HepG2 (cell line): ENCODE measurements around the gene NDRG2. TPM values are rescaled to one million over a fixed set of nuclear protein-coding genes. Genes with fewer than 3 reads are reported as not detected.

Experiments used
- ATAC-seq: fragments of 200-7000 bp; cut with Tn5 transposase; 3 replicates; pipeline ENCODE4 v1.9.1; 2020; ENCODE audit warnings: mild to moderate bottlenecking, moderate library complexity
- BruUV-seq: library from RNA; stranded (reverse); fragments of 400-500 nt; replicated peaks from 2 replicates; lab custom pipeline; 2021; lab: Mats Ljungman, UMichigan
- CTCF ChIA-PET: fragments of 300-600 bp; formaldehyde crosslinking; extraction: SDS; loops from one replicate; lab custom pipeline; 2021; ENCODE audit warnings: low total read pairs, inconsistent platforms, low intra/inter-chr PET ratio; lab: Yijun Ruan, JAX
- POLR2A ChIA-PET: fragments of 350-600 bp; sonication (Branson Sonifier 250); formaldehyde crosslinking; loops from one replicate; lab custom pipeline; 2020; ENCODE audit warnings: antibody characterized with exemption, inconsistent platforms; lab: Yijun Ruan, JAX
- DNase-seq: peaks from one replicate; pipeline ENCODE4 v3.0.0-alpha.2; 2015; ENCODE audit warnings: low spot score
- FAIRE-seq: peaks from 3 replicates; lab custom pipeline; 2011; peaks lifted over from hg19 to GRCh38; lab: Jason Lieb, UNC
- H2AFZ ChIP-seq: one replicate; pipeline ENCODE4 v1.6.1; 2011; ENCODE audit warnings: low read length, inconsistent platforms
- H3K27ac ChIP-seq: fragments of 300-600 bp; 3 replicates; pipeline ENCODE4 v1.8.0; 2011; ENCODE audit warnings: mixed run types, mild to moderate bottlenecking, mixed read lengths, low read length, inconsistent platforms; ENCODE audit not compliant: insufficient read depth; ENCODE audit errors: extremely low read length
- H3K27me3 ChIP-seq, 2 experiments: fragments of 200-600 bp in 1 of 2; 2 replicates in 1 of 2; 3 replicates in 1 of 2; pipeline versions ENCODE4 v1.6.0 to v1.8.0; 2011; ENCODE audit warnings: low read length in 2 of 2, mild to moderate bottlenecking in 2 of 2, moderate library complexity in 2 of 2, inconsistent platforms in 1 of 2; ENCODE audit not compliant: insufficient read depth in 2 of 2, control insufficient read depth in 1 of 2
- H3K36me3 ChIP-seq, 2 experiments: fragments of 200-600 bp in 1 of 2; replicated peaks in 1 of 2; 2 replicates in 1 of 2; 3 replicates in 1 of 2; pipeline versions ENCODE4 v1.5.1 to v1.8.0; 2011; ENCODE audit warnings: low read length in 2 of 2, inconsistent platforms in 1 of 2; ENCODE audit not compliant: insufficient read depth in 2 of 2, control insufficient read depth in 1 of 2
- H3K4me1 ChIP-seq: 2 replicates; pipeline ENCODE4 v1.5.1; 2012; ENCODE audit warnings: low read length, inconsistent platforms; ENCODE audit not compliant: insufficient read depth
- H3K4me2 ChIP-seq: 2 replicates; pipeline ENCODE4 v1.6.0; 2011; ENCODE audit warnings: low read depth, low read length, inconsistent platforms
- H3K4me3 ChIP-seq, 3 experiments: fragments of 200-600 bp in 1 of 3; sonication (generic), shearing (Covaris generic) in 1 of 3; replicated peaks in 1 of 3; 2 replicates each; pipeline ENCODE4 v1.5.1; 2011 to 2016; ENCODE audit warnings: low read length in 3 of 3, inconsistent platforms in 2 of 3, low read depth in 2 of 3, mild to moderate bottlenecking in 2 of 3, control low read depth in 1 of 3, mixed read lengths in 1 of 3; ENCODE audit not compliant: insufficient read depth in 1 of 3
- H3K79me2 ChIP-seq: one replicate; pipeline ENCODE4 v1.6.1; 2011; ENCODE audit warnings: low read length, inconsistent platforms; ENCODE audit not compliant: insufficient read depth
- H3K9ac ChIP-seq: 2 replicates; pipeline ENCODE4 v1.6.0; 2011; ENCODE audit warnings: mild to moderate bottlenecking, low read depth, low read length, inconsistent platforms; ENCODE audit not compliant: insufficient read depth
- H3K9me3 ChIP-seq: 2 replicates; pipeline ENCODE4 v1.5.1; 2012; ENCODE audit warnings: mild to moderate bottlenecking, low read length
- H4K20me1 ChIP-seq: 2 replicates; pipeline ENCODE4 v1.6.0; 2011; ENCODE audit warnings: inconsistent platforms, mild to moderate bottlenecking, low read length, moderate library complexity; ENCODE audit not compliant: insufficient read depth
- CREB1 ChIP-seq, 2 experiments: fragments of 450-650 bp in 1 of 2; IDR thresholded peaks; 2 replicates each; pipeline ENCODE4 v1.6.1; 2016 to 2017; ENCODE audit warnings: control low read depth in 1 of 2, mild to moderate bottlenecking in 1 of 2, missing compliant biosample characterization in 1 of 2, missing genetic modification characterization in 1 of 2
- FOXA3 ChIP-seq: IDR thresholded peaks from 2 replicates; pipeline ENCODE4 v1.6.1; 2016; ENCODE audit warnings: missing genetic modification reagents, missing compliant biosample characterization
- HOXD1 ChIP-seq: sonication (generic); formaldehyde crosslinking; IDR thresholded peaks from 2 replicates; pipeline ENCODE4 v1.5.0; 2020; ENCODE audit warnings: missing genetic modification reagents
- SRSF4 ChIP-seq: fragments of 200-400 bp; formaldehyde crosslinking; IDR thresholded peaks from one replicate; pipeline ENCODE4 v1.6.1; 2018; ENCODE audit warnings: mild to moderate bottlenecking, low read depth, low read length, moderate library complexity; ENCODE audit not compliant: poor library complexity, severe bottlenecking
- ZKSCAN8 ChIP-seq: IDR thresholded peaks from 2 replicates; pipeline ENCODE4 v1.6.1; 2016; ENCODE audit warnings: borderline replicate concordance, missing genetic modification reagents, missing compliant biosample characterization
- ZNF224 ChIP-seq: sonication (generic); formaldehyde crosslinking; IDR thresholded peaks from 2 replicates; pipeline ENCODE4 v1.5.0; 2020; ENCODE audit warnings: mild to moderate bottlenecking, missing genetic modification reagents
- ZNF816 ChIP-seq: sonication (generic); formaldehyde crosslinking; IDR thresholded peaks from 2 replicates; pipeline ENCODE4 v1.8.0; 2022; ENCODE audit warnings: missing genetic modification reagents, mild to moderate bottlenecking, borderline replicate concordance
- WGBS: methylation state at CpG from one replicate; pipeline ENCODE4 v1.1.6; 2017; ENCODE audit warnings: low lambda C conversion rate; 5-methylcytosine and 5-hydroxymethylcytosine counted together
- in situ Hi-C: cut with HindIII; loops from 2 replicates; pipeline ENCODE4 v1.10.0; 2017; ENCODE audit warnings: low pct_unique_long_range_greater_than_20kb; ENCODE audit not compliant: extremely low pct_ligation_motif_present
- intact Hi-C: fragments of 100-400 bp; cut with micrococcal nuclease; formaldehyde crosslinking; loops from one replicate; pipeline ENCODE4 v1.10.0; 2022; ENCODE audit not compliant: unreplicated experiment
- polyA plus RNA-seq, 8 experiments: library from polyadenylated mRNA; depleted of rRNA in 3 of 8; stranded (reverse) in 7 of 8; unstranded in 1 of 8; fragments of >200 nt; fragmentation: Illumina TruSeq in 4 of 8; extraction: Trizol in 4 of 8; gene quantifications; 2 replicates each; pipeline versions ENCODE4 v1.2.1 to v1.2.3, GENCODE V29; 2011 to 2016; ENCODE audit warnings: low read depth in 4 of 8, missing spikeins in 1 of 8, mixed read lengths in 1 of 8; ENCODE audit not compliant: insufficient read depth in 1 of 8
- total RNA-seq, 5 experiments: library from RNA; depleted of rRNA; stranded (reverse); fragments of >200 nt; fragmentation: Illumina TruSeq; extraction: Trizol; gene quantifications; 2 replicates each; pipeline ENCODE4 v1.2.3, GENCODE V29; 2016; ENCODE audit warnings: low read depth in 1 of 5
- TF ChIP-seq, protein P1 (sequence below): sonication (generic); formaldehyde crosslinking; IDR thresholded peaks from 2 replicates; pipeline ENCODE4 v1.4.0; 2020; ENCODE audit warnings: missing genetic modification reagents, borderline replicate concordance
- TF ChIP-seq, protein P2 (sequence below): sonication (generic); formaldehyde crosslinking; IDR thresholded peaks from 2 replicates; pipeline ENCODE4 v1.5.1; 2020; ENCODE audit warnings: mild to moderate bottlenecking, missing genetic modification reagents, borderline replicate concordance
- TF ChIP-seq, protein P3 (sequence below): sonication (generic); formaldehyde crosslinking; IDR thresholded peaks from 2 replicates; pipeline ENCODE4 v1.8.0; 2023; ENCODE audit warnings: mild to moderate bottlenecking, missing genetic modification reagents
- TF ChIP-seq, protein P4 (sequence below): IDR thresholded peaks from 2 replicates; pipeline ENCODE4 v1.6.1; 2016; ENCODE audit warnings: missing genetic modification reagents, missing compliant biosample characterization
- TF ChIP-seq, protein P5 (sequence below): sonication (generic); formaldehyde crosslinking; conservative IDR thresholded peaks from 2 replicates; pipeline ENCODE4 v1.8.0; 2022; ENCODE audit warnings: missing genetic modification reagents

The NDRG2 gene
- total and polyA plus RNA-seq, 2 of the 13 experiments (the other 11 are each of a cell fraction or from before 2014, with no cell fraction given) = 27.2 to 189 TPM

DNA sequence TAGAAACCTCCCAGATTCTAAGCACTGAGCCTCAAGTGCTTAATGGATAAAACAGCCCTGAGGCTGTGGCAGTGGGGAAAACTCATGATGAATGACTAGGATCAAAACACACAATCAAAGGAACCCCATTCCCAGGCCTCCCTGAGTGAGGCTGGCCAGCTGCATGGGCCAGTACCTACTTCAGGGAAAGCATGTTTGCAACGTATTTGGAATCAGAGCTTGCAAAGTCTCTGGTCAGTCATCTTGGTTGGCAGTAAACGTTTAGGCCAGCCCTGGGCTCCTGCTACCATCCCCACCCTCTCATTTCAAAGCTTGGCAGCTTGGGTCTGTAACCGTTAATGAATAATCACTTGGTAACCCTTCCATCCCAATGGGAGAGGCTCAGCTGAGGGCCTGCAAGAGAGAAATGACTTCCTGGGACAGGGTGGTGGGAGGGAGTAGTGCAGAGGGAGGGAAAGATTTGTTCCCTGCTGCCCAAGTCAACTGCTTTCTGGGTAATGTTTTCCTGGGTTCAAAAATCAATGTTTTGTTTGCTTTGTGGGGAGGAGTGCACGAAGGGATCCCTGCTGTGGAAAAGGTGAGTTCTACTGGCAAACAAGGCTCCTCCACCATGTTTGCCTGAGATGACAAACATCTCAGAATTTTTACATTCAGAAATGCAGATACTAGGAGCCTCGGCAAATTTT, 30.7 kb upstream of the NDRG2 start:
- BruUV-seq = TSS peak; percentile 86
- no peak overlapping the region for H2AFZ ChIP-seq
- POLR2A ChIA-PET = interaction anchor here (0.6 to 4.3 kb wide), 22 partner anchors 8 to 374 kb away, joined by 3 to 77 read pairs (median 6); partner anchors contain the start of genes ARHGEF40, NDRG2 and RNASE4
- H3K4me2 ChIP-seq = peak overlapping the region; percentile 71
- FAIRE-seq (peak; percentile 99), ATAC-seq (peak; percentile 82), DNase-seq (peak; percentile 96)
- H4K20me1 ChIP-seq = no peaks in the 10 kb centered on the region
- no peaks in the 10 kb centered on the region for H3K9me3 ChIP-seq
- peak overlapping the region; percentile 13 to 42 (median 14); a peak in 4 of 6 replicates for H3K4me3 ChIP-seq
- H3K4me1 ChIP-seq = peaks cover 98% of the 10 kb centered on the region
- WGBS = 3% methylated on average over 5 of the region's 5 CpGs
- no peaks in the 10 kb centered on the region for H3K27me3 ChIP-seq
- CTCF ChIA-PET = interaction anchor here (1.0 to 3.2 kb wide), 6 partner anchors 11 to 49 kb away, joined by 3 to 12 read pairs (median 4); no protein-coding TSS in a partner anchor
- H3K27ac ChIP-seq = peak overlapping the region; percentile 92
- no peaks in the 10 kb centered on the region for H3K36me3 ChIP-seq
- intact Hi-C loops = loop anchor here (1.0 to 5.0 kb wide), 4 partner anchors 13 to 373 kb away; partner anchors contain the start of gene RNASE4
- H3K9ac ChIP-seq = peak overlapping the region; percentile 66
- in situ Hi-C loops = no loop called here
- no peaks in the 10 kb centered on the region for H3K79me2 ChIP-seq
- TF ChIP-seq, protein P1, sequence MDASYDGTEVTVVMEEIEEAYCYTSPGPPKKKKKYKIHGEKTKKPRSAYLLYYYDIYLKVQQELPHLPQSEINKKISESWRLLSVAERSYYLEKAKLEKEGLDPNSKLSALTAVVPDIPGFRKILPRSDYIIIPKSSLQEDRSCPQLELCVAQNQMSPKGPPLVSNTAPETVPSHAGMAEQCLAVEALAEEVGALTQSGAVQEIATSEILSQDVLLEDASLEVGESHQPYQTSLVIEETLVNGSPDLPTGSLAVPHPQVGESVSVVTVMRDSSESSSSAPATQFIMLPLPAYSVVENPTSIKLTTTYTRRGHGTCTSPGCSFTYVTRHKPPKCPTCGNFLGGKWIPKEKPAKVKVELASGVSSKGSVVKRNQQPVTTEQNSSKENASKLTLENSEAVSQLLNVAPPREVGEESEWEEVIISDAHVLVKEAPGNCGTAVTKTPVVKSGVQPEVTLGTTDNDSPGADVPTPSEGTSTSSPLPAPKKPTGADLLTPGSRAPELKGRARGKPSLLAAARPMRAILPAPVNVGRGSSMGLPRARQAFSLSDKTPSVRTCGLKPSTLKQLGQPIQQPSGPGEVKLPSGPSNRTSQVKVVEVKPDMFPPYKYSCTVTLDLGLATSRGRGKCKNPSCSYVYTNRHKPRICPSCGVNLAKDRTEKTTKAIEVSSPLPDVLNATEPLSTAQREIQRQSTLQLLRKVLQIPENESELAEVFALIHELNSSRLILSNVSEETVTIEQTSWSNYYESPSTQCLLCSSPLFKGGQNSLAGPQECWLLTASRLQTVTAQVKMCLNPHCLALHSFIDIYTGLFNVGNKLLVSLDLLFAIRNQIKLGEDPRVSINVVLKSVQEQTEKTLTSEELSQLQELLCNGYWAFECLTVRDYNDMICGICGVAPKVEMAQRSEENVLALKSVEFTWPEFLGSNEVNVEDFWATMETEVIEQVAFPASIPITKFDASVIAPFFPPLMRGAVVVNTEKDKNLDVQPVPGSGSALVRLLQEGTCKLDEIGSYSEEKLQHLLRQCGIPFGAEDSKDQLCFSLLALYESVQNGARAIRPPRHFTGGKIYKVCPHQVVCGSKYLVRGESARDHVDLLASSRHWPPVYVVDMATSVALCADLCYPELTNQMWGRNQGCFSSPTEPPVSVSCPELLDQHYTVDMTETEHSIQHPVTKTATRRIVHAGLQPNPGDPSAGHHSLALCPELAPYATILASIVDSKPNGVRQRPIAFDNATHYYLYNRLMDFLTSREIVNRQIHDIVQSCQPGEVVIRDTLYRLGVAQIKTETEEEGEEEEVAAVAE (CRISPR knock-in tag) = no peak; the same call in 1 of the 2 replicates
- TF ChIP-seq ZKSCAN8 (CRISPR knock-in tag) = peak; percentile 86
- peak; percentile 80 for TF ChIP-seq FOXA3 (CRISPR knock-in tag)
- TF ChIP-seq, protein P2, sequence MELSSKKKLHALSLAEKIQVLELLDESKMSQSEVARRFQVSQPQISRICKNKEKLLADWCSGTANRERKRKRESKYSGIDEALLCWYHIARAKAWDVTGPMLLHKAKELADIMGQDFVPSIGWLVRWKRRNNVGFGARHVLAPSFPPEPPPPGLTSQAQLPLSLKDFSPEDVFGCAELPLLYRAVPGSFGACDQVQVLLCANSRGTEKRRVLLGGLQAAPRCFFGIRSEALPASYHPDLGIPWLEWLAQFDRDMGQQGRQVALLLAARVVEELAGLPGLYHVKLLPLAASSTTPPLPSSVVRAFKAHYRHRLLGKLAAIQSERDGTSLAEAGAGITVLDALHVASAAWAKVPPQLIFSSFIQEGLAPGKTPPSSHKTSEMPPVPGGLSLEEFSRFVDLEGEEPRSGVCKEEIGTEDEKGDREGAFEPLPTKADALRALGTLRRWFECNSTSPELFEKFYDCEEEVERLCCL = no peak
- TF ChIP-seq, protein P3, sequence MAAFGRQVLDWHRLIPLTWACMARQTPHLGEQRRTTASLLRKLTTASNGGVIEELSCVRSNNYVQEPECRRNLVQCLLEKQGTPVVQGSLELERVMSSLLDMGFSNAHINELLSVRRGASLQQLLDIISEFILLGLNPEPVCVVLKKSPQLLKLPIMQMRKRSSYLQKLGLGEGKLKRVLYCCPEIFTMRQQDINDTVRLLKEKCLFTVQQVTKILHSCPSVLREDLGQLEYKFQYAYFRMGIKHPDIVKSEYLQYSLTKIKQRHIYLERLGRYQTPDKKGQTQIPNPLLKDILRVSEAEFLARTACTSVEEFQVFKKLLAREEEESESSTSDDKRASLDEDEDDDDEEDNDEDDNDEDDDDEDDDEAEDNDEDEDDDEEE (CRISPR knock-in tag) = no peak; the same call in 1 of the 2 replicates
- TF ChIP-seq ZNF816 = no peak
- TF ChIP-seq, protein P4, sequence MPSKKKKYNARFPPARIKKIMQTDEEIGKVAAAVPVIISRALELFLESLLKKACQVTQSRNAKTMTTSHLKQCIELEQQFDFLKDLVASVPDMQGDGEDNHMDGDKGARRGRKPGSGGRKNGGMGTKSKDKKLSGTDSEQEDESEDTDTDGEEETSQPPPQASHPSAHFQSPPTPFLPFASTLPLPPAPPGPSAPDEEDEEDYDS (CRISPR knock-in tag) = peak; percentile 86
- TF ChIP-seq ZNF224 = no peak
- TF ChIP-seq SRSF4 = no peak
- TF ChIP-seq CREB1 (IDR thresholded peaks at IDR 0.05) = no peak
- TF ChIP-seq CREB1 (CRISPR knock-in tag; IDR thresholded peaks at IDR 0.05) = peak; percentile 75; the same call in 1 of the 2 replicates
- no peak for TF ChIP-seq HOXD1
- TF ChIP-seq, protein P5, sequence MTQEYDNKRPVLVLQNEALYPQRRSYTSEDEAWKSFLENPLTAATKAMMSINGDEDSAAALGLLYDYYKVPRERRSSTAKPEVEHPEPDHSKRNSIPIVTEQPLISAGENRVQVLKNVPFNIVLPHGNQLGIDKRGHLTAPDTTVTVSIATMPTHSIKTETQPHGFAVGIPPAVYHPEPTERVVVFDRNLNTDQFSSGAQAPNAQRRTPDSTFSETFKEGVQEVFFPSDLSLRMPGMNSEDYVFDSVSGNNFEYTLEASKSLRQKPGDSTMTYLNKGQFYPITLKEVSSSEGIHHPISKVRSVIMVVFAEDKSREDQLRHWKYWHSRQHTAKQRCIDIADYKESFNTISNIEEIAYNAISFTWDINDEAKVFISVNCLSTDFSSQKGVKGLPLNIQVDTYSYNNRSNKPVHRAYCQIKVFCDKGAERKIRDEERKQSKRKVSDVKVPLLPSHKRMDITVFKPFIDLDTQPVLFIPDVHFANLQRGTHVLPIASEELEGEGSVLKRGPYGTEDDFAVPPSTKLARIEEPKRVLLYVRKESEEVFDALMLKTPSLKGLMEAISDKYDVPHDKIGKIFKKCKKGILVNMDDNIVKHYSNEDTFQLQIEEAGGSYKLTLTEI (CRISPR knock-in tag) = no peak
